HL-60 (cell line): ENCODE data around the gene KDM1B.

Experiments
- CTCF ChIP-seq: IDR thresholded peaks from one replicate; pipeline ENCODE4 v1.5.1; 2011; ENCODE audit warnings: low read length, control low read depth, inconsistent platforms; ENCODE audit not compliant: insufficient read depth
- GABPA ChIP-seq: IDR thresholded peaks from 2 replicates; pipeline ENCODE4 v1.6.1; 2012; ENCODE audit warnings: low read depth
- POLR2AphosphoS5 ChIP-seq: IDR thresholded peaks from 2 replicates; pipeline ENCODE4 v1.6.1; 2012; ENCODE audit warnings: low read depth

GRCh38 chr6:18206591-18206990 is 51.4 kb downstream of the KDM1B start:
- TF ChIP-seq CTCF (no peak), POLR2AphosphoS5 (no peak), GABPA (no peak)
